NCI-H2081 treated with DMSO at 0.1 percent for 48 hours (cell line): ENCODE measurements around the gene ARL6IP4.

Experiments used
- DNase-seq: peaks from one replicate; lab custom pipeline; 2025; lab: John Stamatoyannopoulos, UW

Gene ARL6IP4

GRCh38 chr12:122978507-122978955, 1.9 kb upstream of the ARL6IP4 start:
- DNase-seq: no peak

- DNase-seq: no peak
Observed at GRCh38 chr12:122979001-122979907, 1.2 kb upstream of the ARL6IP4 start.

DNA sequence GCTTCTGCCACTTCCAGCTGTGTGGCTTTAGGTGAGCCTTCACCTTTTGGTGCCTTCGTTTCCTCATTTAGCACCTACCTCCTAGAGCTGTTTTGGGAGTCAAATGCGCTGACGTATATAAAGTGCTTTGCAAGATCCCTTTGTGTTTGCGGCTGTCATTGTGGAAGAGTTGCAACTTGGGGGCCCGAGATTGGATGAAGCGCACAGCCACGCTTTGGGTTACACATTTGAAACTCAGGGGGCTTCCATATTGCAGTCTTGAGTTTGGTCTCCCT, 636 bp upstream of the ARL6IP4 start:
- DNase-seq: no peak

DNA sequence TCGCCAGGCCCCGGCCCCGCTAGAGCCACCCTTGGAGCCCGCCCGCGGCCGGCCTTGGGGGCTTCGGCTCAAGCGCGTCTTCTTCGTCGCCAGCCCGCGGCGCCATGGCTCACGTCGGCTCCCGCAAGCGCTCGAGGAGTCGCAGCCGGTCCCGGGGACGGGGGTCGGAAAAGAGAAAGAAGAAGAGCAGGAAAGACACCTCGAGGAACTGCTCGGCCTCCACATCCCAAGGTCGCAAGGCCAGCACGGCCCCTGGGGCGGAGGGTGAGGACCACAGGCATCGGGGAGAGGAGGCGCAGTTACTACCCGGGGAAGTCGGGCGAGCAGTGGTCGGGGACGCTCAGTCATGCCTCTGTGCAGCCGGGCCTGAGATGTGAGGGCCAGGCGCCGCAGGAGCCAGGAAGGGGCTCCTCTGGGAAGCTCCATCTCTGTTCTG, 573 bp downstream of the ARL6IP4 start:
- DNase-seq: no peak

- DNase-seq: no peak
Observed at GRCh38 chr12:122981587-122982476, 1.4 kb downstream of the ARL6IP4 start.

GRCh38 chr12:122982477-122982815, 2.0 kb downstream of the ARL6IP4 start:
- DNase-seq: no peak

- no peak for DNase-seq
Observed at GRCh38 chr12:122982963-122983788, 2.7 kb downstream of the ARL6IP4 start.

GRCh38 chr12:122983789-122984515, 3.5 kb downstream of the ARL6IP4 start:
- no peak for DNase-seq

DNA sequence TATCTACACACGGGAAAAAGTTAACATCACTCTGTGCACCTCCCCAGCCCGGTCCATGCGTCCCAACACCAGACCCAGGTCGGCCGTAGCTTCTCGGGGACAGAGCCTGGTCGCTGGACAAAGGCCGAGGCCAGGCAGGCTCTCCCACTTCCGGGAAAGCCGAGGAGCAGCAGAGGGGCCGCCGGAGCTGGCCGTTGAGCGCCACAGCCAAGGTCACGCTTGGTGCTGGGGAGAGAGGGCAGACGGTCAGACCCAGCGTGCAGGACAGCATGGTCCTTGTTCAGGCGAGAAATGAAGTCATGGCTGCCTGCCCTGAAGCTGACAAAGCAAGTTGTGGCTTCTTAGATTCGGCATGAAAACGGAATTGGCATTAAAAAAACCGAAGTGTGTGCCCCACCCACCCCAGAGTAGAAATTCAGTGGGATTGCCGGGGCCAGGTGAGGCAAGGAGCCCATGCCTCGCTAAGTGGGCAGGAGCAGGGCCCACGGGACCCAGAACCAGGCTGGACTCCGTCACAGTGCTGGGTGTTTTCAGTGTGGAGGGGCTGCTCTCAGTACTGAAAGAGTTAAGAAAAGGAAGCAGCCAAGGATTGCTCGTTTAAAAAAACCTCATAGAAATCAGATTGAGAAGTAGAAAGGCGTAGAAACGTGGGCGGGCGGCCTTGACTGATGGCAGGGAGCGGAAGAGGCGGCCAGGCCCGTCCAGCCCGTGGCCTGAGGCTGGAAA, 4.3 kb downstream of the ARL6IP4 start:
- DNase-seq: no peak

DNA sequence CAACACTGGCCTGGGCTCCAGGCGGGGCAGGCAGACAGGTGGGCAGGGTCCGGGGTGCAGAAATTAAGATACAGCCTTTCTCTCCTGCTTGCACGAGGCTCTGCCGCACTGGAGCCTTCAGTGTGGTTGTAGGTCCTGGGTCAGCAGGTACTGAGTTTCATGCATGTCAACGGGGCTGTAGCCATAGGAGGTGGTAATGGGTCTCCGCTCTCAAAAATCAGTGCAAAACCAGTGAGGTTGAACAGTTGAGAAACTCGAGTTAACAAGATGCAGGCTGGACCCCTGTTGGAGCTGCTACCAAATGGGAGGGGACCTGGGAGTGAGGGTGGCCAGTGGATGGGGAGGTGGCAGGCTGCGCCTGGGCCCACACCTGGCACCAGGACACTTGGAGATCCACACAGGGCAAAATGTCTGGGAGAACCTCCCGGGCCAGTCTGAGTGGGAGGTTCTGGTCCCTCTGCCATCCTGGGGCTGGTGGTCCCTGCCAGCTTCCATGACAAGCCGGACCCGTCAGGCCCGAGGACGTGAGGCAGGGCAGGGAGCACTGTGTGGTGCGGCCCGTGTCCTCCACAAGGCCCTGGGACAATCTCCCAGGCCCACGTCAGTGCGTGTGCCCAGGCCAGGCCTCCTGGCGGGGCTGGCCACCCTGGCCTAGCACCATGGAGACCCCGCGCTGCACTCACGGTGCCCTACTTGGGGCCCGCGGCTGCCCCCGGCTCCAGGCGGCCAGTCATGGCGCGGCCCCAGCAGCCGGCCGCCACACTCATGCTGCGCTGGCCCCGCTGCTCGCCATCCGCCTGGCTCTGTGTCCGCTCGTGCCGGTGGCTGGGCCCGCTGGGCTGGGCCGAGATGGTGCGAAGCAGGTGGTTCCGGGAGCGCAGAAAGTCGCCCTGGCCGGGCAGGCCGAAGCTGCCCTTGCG, 5.1 kb downstream of the ARL6IP4 start:
- no peak for DNase-seq

- DNase-seq: no peak
Observed at GRCh38 chr12:122986258-122986871, 5.9 kb downstream of the ARL6IP4 start.

DNA sequence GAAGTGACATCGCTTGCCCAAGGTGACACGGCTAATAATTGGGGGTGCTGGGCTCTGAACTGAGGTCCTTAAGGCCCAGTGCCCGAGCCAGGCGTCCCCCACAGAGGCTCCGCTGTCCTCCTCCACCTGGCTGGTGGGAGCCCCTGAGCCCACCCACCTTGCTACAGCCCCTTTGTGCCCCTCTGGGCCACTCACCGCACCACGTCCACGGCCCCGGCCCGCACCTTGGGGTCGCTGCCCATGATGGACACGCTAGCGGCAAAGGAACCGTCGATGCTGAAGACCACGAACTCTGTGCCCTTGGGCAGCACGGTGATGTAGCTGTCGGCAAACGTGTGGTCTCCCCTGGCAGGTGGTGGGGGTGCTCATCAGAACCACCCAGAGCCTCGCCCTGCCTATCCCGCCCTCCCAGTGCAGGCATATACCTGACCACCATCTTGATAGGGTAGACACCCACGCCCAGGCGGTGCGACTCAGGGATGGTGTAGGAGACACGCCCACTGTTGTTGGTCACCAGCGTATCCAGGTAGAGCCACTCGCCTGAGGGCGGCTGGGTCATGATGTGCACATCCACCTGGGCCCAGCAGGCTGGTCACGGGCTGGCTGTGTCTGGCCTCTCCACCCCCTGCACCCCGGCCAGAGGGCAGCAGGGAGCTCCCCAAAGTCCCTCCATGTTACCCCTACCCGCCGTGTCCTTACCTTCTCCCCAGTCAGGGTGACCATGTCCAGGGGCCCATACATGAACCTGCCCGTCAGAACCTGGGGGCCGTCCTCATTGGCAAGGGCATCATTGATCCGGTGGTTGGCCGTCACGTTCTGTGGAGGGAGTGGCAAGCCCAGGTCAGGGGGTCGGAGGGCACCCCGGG, 6.8 kb downstream of the ARL6IP4 start:
- DNase-seq: no peak

DNA sequence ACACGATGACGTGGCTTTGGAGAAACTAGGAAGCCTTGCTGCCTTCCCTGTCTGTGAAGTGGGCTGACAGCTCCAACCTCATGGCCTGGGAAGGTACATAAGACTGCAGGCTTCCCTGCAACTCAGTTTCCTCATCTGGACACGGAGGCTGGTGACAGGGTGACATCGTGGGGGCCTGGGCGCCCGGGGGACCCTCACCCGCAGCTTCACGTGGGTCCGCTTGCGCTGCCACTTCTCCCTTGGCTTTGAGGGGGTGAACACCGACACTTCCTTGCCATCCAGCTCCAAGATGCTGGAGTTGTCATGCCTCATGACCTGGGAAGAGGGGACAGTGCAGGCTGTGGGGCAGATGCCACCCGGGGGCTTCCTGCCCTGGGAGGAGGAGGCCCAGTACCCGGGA, 7.6 kb downstream of the ARL6IP4 start:
- DNase-seq: no peak

DNA sequence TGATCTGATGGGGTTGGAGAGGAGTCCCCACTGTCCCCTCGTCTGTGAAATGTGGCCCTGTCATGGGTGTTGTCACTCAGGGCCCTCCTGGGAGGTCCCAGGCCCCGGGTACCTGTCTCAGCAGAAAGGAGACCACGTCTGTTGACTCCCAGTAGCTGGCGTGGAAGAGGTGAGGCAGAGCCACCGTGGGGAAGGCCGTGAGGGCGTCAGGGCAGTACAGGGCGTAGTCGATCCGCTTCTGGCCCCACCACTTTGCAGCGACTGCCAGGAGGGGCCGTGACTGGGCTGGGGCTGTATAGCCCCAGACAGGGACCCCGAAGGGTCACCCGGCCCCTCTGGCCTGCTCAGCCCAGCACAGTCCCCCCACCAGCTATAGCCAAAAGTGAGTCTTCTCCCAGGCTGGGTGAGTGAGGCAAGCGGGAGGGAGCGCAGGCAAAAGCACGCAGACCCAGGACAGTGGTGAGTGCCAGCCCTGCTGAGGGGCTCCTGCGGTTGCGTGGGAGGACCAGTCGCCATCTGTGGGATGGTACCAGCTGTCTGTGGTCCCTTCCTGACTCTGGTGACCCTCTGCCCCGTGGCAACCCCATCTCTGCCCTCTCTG, 8.2 kb downstream of the ARL6IP4 start:
- no peak for DNase-seq

DNA sequence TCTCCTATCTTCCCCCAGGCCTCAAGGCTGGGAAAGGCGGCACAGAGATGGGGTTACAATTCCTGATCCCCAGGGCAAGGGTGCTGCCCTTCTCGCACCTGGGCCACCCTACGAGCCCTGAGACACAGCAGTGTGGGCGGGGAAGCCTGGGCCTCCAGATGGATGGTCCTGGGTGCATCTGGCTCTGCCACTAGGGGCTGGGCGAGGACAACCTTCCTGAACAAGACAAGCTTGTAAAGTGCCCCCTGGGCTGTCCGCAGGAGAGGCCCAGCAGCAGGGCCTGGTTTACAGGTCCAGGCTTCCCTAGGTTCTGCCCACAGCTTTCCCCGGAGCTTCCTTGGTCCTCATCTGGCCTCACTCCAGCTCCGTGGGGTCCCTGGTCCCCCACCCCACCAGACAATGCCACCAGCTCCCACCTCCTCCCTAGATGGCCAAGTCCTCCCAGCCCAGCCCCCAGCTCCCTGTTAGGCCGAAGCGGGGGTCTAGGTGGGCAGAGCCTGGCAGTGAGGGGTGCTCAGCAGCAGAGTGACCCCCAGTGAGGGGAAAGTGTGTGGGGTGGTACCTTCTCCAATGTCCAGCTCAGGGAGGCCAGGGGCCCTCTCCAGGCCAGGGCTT, 8.9 kb downstream of the ARL6IP4 start:
- no peak for DNase-seq

GRCh38 chr12:122989874-122990419, 9.5 kb downstream of the ARL6IP4 start:
- DNase-seq: no peak

DNA sequence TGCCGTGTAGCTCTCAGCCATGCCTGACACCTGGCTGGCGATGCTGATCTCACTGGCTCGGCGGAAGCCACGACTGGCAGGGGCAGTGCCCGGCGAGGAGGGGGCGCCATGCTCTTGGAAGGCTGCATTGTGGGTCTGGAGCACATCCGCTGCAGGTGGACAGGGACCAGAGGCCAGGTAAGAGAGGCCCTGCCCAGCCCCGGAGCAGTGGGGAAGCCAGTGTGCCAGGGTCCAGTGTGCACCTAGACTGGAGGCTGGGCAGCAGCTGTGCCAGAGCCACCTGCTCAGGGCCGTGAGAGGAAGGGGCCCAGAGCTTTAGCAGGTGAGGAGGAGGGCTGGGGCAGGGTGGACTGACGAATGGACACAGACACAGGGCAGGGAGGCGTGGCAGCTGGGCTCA, 10.1 kb downstream of the ARL6IP4 start:
- no peak for DNase-seq
